ENCODE data around the gene POLD2.

DNA sequence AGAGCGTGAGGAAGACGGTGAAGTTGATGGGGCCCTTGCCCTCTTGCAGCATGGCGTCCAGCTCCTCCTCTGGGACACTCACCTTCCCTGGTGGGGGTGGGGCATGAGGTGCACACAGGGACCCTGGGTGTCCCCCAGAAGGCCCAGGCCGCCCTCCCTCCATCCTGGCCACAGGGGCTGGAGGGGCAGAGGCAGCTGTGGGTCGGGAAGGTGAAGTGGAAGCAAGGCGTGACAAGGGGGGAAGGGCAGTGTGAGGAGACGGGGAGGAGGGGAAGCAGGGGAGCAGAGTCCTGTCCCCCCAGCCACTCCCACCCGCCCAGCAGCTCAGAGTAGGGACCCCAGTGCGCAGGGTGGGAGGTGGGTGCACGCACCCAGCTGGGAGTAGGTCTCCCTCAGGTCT, 17.0 kb upstream of the POLD2 start:
- TF ChIP-seq SUZ12 (IDR thresholded peaks at IDR 0.05; ENCODE audit: extremely low read depth, insufficient read depth, insufficient read length) (no peak), YY1 (IDR thresholded peaks at IDR 0.05; ENCODE audit: insufficient read depth, insufficient read length) (no peak), ZNF274 (IDR thresholded peaks at IDR 0.05; ENCODE audit: low read depth, low read length) (no peak)

Data from NT2/D1 (cell line).